CD4-positive, alpha-beta T cell treated with Interleukin-4 for 4 hours (primary cell): Measurements from ENCODE around the gene RTN3.
"Not testable (repeated sequence)": the region's sequence is repeated elsewhere in the genome, so short reads cannot be mapped to it uniquely, and the experiment has no call there.

Experiments used
- DNase-seq: peaks from one replicate; pipeline ENCODE4 v3.0.0-alpha.2; 2020

Gene RTN3, protein sequence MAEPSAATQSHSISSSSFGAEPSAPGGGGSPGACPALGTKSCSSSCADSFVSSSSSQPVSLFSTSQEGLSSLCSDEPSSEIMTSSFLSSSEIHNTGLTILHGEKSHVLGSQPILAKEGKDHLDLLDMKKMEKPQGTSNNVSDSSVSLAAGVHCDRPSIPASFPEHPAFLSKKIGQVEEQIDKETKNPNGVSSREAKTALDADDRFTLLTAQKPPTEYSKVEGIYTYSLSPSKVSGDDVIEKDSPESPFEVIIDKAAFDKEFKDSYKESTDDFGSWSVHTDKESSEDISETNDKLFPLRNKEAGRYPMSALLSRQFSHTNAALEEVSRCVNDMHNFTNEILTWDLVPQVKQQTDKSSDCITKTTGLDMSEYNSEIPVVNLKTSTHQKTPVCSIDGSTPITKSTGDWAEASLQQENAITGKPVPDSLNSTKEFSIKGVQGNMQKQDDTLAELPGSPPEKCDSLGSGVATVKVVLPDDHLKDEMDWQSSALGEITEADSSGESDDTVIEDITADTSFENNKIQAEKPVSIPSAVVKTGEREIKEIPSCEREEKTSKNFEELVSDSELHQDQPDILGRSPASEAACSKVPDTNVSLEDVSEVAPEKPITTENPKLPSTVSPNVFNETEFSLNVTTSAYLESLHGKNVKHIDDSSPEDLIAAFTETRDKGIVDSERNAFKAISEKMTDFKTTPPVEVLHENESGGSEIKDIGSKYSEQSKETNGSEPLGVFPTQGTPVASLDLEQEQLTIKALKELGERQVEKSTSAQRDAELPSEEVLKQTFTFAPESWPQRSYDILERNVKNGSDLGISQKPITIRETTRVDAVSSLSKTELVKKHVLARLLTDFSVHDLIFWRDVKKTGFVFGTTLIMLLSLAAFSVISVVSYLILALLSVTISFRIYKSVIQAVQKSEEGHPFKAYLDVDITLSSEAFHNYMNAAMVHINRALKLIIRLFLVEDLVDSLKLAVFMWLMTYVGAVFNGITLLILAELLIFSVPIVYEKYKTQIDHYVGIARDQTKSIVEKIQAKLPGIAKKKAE

DNA sequence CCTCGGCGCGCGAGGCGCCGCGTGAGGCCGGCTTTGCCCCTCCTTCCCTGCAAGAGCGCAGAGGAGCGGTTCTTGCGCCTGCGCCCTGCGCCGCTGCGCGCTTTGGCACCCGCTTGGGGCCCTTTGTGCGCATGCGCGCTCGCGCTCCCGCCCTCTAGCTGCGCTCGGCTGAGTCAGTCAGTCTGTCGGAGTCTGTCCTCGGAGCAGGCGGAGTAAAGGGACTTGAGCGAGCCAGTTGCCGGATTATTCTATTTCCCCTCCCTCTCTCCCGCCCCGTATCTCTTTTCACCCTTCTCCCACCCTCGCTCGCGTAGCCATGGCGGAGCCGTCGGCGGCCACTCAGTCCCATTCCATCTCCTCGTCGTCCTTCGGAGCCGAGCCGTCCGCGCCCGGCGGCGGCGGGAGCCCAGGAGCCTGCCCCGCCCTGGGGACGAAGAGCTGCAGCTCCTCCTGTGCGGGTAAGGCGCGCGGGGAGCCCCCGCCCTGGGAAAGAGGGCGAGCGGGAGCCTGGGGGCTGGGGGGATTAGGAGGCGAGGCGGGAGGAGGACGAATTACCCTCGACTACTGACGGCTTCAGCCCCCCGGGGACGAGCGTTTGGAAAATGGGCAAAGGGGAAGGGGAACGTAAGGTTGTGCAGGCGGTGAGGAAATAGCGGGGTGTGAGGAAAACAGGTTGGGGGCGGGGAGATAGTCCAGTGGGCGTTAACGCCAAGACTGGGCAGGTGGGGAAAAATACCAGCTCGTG, at the start of gene RTN3:
RTN3 (plus strand) TSS at position 180 of the 745 bp plus-strand sequence; CDS start at position 317, 137 bp downstream.
- DNase-seq = peak; percentile 98

DNA sequence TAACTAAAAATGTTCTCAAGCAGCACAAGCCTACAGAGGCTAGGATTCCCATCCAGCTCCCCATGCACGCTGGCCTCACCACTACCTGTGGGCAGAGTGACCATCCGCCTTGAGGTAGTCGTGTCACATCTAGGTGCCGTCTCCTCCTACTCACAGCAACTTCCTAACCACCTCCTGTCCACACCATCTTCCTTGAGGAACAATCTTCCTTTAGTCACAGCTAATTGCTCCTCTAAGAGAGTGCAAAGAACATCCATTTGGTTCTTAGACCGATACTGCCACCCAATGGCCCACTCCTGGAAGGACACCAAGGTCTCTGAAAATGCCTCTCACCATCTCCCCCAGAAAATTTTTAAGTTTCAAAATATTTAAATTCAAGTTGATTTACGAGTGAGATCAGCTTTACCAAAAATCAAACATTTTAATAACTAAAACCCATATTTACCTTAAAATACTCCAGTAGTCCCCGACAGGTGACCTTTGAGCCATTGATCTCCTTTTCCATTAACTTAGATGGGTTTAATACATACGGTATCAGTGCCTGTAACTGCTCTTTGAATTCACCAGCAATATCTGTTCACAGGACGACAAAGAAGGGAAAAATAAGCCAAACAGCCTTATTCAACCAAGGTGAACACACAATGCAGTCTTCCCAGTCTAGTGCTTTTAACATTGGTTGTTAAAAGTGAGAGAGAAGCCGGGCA, 45.4 kb upstream of the RTN3 start:
- peak; percentile 73 for DNase-seq

DNA sequence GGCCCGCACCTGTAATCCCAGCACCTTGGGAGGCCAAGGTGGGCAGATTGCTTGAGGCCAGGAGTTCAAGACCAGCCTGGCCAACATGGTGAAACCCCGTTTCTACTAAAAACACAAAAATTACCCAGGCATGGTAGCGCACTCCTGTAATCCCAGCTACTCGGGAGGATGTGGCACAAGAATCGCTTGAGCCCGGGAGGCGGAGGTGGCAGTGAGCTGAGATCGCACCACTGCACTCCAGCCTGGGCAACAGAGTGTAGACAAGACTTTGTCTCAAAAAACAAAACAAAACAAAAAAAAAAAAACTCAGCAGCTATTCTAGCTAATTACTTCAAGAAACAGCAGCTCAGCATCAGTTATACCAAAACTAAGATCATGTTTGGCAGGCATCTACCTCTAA, 42.9 kb upstream of the RTN3 start:
- DNase-seq = not testable (repeated sequence)

DNA sequence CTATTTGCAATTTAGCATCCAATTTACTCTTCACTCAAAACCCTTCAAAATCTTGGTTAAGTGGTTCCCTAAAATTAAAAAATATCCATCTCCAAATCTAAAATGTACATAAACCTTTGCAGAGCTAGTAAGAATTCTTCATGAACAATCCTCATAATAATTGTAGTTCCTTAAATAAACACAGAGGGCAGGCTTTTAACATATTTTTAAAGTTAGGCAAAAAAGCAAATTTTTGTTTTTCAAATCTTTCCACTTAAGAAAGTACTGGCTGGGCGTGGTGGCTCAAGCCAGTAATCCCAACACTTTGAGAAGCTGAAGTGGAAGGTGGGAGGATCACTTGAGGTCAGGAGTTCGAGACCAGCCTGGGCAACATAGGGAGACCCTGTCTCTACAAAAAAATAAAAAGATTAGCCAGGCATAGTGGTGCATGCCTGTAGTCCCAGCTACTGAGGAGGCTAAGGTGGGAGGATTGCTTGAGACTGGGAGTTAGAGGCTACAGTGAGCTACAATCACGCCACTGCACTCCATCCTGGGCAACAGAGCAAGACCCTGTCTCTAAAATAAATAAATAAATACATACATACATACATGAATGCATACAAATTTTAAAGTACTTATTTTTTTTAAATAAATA, 42.0 kb upstream of the RTN3 start:
- DNase-seq = peak; percentile 23

DNA sequence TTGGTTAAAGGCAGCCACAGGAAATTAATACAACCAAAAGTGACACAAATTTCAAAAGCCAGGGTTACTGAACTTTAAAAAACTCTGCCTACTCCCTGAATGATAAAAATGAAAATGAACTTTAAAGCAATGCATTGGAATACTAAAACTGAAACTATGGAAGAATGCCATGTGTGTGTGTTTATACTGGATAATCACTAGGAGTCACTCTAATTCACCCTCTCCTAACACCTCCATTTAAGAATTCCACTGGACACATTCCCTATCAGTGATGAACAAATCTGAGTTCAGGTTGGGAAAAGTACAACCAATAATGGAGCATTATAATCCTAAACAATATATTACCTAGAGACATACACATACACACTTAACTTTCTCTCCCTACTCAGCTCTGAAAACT, 39.6 kb upstream of the RTN3 start:
- no peak for DNase-seq

DNA sequence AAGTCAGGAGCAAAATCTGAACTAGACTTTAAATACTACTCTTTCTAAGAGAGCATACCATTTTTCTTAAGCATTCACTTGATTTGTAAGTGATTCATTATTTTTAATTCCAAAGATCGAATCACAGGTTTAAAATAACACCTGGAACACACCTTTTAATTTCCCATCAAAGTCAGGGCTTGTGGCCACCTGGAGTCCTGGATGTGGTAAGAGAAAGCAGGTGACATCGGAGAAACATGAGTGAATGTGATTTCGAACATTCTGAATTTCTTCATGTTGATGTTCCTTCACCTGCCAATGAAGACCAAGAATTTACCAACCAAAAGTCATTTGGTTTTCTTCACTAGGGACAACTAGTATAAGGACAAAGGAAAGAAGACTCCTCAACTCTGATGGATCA, 38.1 kb upstream of the RTN3 start:
- no peak for DNase-seq

DNA sequence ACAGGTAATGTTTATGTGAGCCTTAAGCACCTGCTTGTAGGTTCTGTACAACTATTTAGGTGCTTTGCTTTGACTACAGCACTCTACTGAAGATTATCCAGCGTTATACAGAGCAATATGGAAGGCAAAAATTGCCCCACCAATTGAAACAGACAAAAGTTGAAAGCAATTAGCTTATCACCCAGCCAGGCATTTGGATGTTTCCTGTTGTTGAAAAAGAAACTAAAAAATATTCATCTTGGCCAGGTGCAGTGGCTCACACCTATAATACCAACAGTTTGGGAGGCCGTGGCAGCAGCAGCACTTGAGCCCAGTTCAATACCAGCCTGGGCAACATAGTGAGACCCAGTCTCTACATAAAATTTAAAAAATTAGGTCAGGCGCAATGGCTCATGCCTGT, 28.6 kb upstream of the RTN3 start:
- no peak for DNase-seq

DNA sequence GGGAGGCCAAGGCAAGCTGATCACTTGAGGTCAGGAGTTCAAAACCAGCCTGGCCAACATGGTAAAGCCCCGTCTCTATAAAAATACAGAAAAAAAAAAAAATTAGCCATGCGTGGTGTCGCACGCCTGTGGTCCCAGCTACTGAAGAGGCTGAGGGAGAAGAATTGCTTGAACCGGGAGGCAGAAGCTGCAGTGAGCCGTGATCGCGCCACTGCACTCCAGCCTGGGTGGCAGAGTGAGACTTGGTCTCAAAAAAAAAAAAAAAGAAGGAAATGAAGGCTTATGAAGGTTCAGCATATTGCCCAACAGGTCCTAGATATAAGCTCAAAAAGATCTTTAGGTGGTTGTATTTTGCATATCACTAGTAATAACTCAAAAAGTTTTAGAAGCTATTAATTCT, 20.3 kb upstream of the RTN3 start:
- no peak for DNase-seq

DNA sequence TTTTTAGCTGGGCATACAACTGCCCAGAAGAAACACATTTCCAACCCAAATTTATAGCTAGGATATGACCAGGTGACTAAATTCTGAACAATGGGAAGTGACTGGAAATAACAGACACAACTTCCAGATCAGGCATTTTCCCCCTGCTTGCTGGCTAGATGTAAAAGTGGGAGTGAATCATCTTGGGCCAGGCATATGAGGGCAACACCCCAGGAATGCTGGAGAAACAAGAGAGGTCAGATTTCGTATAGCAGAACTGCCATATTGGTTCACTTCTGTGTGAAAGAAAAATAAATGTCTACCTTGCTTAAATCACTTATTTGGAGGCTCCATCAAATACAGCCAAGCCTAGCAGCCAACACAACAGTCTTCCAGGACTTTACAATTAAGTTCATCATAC, 17.5 kb upstream of the RTN3 start:
- DNase-seq = no peak

DNA sequence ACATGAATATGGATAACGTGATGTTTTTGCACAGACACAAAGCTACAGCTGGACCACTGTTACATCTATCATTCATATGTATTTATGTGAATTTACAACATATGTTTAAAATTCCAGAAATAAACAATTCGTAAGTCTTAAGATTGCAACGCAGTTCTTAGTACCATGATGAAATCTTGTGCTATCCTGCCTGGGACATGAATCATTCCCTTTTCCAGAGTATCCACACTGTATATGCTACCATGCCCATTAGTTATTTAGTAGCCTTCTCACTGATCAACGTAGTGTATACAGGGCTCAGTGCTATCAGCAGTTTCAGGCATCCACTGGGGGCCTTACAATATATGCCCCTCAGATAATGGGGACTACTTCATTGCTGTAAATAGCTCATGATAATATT, 14.4 kb upstream of the RTN3 start:
- DNase-seq = no peak

DNA sequence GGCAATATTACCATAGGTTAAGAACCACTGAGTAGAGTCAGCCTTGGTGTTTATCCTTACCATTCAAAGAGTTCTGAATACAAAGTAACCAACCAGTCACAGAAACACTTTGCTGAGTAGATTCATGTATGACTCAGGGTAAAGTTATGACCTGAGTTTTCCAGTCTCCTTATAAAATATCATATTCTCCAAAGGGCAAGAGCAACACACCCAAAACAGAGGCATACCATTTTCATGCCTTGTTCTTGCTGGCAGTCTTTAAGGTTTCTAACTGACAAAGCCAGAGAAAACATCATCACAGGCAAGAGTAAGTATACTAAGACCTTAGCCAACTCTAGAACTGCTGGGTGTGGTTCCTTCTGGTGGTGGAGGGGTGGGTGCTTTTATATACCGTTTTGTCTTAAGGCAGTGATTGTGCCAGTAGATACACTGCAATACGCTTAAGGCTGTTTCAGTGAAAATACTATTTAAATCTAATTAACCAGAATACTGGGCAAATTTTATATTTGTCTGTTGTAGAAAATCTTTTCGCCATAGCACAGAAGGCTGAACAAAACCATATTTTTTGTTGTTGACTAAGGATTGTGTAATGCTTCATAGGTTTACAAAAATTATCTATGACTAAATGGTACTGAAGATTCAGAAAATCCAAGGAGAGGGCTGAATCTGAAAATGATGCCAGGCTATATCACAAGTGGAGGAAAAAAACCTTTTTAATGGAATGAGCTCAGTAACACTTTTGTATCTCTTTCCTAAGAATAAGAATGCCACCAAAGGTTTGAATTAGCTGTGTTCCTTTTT, 13.1 kb upstream of the RTN3 start:
- no peak for DNase-seq

DNA sequence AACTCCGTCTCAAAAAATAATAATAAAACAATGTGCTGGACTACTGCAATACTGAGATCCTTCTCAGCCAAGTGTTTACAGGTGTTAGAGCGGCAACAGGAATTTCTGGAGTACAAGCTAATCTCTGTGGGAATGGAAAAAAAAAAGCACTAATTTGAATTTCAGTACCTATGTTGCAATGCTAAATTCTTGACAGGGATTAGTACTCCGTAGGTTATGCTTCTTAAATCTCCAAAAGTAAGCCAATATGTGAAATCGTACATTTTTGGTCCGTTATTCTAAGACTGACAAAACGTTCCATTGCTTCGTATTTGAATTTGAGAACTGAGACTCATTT, 11.2 kb upstream of the RTN3 start:
- no peak for DNase-seq

DNA sequence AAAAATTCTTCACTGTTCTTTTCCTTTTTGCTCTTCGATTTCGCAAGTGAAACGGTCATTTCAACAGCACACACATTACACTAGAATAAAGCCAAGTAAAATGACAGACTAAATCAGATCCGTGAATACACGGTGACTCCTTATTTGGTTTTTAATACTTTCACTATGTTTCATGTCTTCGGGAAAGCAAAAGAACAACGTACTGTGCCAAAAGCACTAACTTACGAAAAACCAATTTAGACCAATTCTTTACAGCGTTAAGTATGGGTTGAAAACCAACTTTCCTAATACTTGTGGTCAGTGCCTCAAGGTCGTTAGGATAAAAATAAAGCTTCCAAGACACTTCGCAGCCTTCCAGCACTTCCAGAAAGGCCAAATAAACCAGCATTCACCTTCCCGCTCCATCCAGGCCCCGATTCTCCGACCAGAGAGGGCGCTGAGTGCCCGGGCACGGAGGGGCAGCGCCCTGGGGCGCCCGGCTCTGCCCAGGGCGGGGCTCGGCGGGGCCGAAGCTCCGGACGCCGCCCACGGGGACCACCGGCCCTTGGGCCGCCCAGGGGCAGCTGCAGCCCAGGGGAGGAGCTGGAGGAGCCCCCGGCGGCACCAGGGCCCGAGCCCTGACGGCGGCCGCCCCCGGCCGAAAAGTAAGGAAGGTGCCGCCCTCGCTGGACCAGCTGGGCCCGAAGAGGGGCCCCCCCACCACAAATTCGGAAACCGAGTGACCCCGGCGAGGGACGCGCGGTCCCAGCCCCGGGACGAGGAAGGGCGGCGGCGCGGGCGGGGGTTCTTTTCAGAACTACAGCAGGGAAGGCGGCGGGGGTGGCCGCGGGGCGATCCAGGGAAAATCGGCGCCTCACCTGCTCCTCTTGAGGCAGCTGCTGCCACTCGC, 10.6 kb upstream of the RTN3 start:
- DNase-seq = peak; percentile 40

DNA sequence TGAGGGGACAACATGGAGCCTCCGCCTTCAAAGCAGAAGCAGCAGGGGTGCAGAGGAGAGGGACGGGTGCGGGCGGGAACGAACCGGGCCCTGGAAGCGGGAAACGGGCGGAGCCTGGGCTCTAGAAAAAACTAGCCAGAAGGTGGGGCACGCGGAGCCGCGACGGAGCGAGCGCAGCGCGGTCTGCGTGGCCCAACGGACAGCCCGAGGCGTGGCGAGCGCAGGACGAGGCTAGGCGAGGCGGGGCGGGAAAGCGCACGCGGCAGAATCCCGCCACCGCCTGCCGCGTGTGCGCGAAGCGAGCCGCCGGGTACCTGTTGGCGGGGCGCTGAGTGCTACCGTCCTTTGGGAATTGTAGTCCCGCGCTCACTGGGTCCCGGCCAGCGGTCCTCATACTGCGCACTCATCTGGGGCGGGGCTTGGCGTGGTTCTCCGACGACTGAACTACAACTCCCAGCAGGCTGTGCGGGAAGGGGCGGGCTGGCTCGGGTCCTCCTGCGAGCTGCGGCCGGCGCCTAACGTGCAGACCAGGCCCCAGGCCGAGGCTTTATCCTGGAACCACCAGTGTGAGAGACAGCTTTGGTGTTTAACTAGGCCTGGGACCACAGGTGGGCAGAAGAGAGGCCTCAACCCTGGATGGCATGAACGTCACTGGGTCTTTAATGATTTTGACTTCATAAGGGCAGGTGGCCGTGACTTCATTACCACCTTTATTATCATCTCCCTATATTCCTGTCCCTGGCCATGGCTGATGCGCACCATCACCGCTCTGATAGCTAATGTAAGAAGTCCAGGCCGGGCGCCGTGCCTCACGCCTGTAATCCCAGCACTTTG, 9.8 kb upstream of the RTN3 start, which contains the start of gene ATL3:
ATL3 (minus strand) TSS at position 55 of the 834 bp plus-strand sequence; CDS start at position 14, 41 bp downstream.
- DNase-seq = peak; percentile 96

DNA sequence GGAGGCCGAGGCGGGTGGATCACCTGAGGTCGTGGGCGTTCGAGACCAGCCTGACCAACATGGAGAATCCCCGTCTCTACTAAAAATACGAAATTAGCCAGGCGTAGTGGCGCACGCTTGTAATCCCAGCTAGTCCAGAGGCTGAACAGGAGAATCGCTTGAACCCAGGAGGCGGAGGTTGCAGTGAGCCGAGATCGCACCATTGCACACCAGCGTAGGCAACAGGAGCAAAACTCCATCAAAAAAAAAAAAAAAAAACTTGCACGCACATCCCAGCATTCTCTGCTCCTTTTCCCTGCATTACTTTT, 9.2 kb upstream of the RTN3 start:
- DNase-seq = no peak

DNA sequence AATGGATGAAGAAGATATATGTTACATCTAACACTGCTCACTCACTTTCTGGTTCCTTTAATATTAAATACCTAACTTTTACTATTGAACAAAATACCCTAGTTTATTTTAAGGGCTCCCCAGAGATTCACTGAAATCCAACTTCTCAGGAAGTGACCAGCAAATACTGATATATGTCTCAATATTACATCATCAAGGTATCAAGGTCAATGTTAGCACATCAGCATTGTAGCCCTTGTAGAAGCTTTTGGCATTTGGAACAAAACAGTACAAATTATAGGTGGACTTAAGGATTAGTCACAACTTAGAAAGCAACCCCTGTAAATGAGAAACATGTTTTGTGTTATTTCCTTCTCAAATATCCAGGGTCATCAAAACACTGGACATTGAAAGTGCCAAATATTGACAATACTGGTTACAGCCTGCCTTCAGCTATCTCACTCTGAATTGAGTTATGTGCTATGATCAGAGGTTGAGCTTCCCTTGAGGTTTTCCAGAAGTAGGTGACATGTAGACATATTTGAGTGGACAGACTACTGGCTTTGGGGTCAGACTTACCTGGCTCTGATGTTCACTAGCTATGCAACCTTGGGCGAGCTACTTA, 8.3 kb upstream of the RTN3 start:
- DNase-seq = no peak

DNA sequence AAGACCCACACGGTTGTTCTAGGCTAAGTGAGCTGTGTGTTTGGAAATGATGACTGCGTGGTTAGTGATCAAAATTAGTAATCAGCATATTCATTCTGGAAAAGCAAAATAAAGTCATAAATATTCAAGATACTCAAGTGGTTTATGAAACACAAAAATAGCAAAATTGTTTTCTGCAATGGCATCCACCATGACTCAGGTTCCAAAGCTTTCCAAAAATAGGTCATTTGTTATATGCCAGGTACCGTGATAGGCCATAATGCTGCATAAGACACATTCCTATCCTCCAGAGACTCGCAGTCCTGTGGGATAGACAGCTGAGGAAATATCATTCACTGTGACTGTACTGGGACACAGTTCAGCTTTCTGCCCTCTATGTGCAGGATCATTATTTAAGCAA, 7.7 kb upstream of the RTN3 start:
- no peak for DNase-seq

DNA sequence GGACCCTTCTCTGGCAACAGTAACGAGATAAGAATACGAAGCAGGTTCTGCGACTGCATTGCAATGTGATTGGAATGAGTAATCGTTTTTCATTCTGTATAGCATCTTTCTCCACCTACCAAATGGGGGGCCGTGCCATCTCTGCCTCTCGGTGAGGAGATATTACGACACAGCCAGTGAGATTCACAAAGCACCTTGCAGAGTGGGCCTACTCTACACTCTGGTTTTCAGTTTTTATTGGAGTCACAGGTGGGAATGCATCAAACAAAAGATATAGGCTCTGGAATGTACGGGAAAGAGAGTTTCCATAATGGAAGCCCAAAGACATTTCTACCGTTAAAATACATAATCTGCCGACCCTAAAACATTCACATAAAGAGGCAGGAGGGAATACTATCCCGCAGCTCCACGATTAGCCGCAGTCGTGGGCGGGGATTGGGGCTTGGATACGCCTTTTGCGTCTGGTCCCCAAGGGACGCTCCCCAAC, 423 bp upstream of the RTN3 start:
- no peak for DNase-seq
